Hematopoietic multipotent progenitor cell treated with erythropoietin and hydrocortisone succinate and interleukin-3 and kit ligand, for 6 days (in vitro differentiated cells): ENCODE data around the gene SNAP29.
"Not testable (repeated sequence)": the region's sequence is repeated elsewhere in the genome, so short reads cannot be mapped to it uniquely, and the experiment has no call there.

Source experiments
- DNase-seq: peaks from one replicate; pipeline ENCODE4 v3.0.0-alpha.2; 2015

Gene SNAP29

DNA sequence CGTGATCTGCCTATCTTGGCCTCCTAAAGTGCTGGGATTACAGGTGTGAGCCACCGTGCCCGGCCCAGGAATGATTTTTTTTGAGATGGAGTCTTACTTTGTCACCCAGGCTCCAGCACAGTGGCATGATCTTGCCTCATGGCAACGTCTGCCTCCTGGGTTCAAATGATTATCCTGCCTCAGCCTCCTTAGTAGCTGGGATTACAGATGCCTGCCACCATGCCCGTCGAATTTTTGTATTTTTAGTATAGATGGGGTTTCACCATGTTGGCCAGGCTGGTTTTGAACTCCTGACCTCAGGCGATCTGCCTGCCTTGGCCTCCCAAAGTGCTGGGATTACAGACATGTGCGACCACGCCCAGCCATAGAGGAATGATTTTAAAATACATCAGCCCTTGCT is 76.2 kb downstream of the SNAP29 start:
- DNase-seq = not testable (repeated sequence)

DNA sequence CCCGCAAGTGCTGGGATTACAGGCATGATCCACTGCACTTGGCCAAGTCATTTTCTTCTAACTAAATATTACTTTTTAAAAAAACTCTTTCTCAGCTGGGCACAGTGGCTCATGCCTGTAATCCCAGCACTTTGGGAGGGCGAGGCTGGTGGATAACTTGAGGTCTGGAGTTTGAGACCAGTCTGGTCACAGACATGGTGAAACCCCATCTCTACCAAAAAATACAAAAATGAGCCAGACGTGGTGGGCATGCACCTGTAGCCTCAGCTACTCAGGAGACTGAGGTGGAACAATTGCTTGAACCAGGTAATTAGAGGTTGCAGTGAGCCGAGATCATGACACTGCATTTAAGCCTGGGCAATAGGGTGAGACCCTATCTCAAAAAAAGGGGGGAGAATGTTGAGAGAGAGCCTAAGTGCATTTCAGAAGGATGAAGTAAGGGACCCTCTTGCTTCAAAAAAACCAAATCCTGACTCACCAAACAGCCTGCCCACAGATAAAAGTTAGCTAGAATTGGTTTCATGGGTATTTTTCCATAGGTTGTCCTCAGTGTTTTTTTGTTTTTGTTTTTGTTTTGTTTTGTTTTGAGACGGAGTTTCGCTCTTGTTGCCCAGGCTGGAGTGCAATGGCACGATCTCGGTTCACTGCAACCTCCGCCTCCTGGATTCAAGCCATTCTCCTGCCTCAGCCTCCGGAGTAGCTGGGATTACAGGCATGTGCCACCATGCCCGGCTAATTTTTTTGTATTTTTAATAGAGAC is 77.2 kb downstream of the SNAP29 start:
- not testable (repeated sequence) for DNase-seq

DNA sequence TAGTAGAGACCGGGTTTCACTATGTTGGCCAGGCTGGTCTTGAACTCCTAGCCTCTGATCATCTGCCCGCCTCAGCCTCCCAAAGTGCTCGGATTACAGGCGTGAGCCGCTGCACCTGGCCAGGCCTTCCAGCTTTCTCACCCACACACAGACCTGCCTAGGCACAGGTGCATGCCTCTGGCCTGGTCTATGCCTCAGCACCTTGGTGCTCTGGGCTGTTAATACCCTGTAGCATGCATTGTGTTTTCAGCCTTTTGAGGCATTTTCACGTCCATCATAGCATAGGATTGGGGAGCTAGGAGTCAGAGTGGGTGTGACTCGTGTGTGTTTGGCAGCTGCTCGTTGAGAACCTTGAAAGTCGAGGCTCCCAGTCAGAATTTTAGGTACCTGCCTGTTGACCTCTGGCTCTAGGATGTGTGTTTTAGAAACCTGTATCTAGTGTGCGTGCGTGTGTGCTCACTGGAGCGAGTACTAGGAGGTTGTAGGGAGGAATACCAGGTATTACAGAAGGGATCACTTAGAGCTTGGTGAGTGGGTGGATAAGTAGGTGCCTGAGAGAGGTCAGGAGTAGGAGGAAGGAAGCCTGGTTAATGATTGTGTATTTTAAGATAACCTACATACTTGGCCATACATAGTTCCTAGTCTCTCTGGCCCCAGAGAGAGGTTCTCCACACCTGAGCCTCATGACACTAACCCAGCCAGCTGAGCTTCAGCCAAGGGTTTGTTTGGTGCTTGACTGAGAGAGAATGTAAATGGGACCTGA is 78.4 kb downstream of the SNAP29 start:
- no peak for DNase-seq

- no peak for DNase-seq
Observed at GRCh38 chr22:20937794-20938671, 79.2 kb downstream of the SNAP29 start.

DNA sequence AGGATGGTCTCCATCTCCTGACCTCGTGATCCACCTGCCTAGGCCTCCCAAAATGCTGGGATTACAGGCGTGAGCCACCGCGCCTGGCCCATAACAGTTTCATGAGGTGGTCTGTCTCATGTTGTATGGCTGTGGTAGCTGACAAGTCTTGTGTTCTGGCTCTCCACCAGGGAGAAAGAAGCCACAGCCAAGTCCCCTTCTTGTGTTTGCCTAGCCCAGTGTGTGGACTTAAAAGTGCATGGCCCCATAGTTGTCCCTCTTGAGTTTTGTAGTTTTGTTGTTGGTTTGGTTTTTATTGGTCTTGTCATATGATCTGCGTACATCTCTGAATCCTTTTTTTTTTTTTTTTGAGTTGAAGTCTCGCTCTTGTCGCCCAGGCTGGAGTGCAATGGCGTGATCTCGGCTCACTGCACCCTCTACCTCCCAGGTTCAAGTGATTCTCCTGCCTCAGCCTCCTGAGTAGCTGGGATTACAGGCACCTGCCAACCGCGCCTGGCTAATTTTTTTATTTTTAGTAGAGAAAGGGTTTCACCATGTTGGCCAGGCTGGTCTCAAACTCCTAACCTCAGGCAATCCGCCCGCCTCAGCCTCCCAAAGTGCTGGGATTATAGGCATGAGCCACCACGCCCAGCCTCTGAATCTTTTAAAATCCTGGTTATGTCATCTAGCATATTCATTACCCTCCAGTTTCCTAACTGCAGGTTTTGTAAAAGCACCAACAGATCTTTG is 80.8 kb downstream of the SNAP29 start:
- not testable (repeated sequence) for DNase-seq

GRCh38 chr22:20940186-20940651 is 81.4 kb downstream of the SNAP29 start:
- DNase-seq = no peak
